ENCODE results near the gene EPM2A.

Gene EPM2A

DNA sequence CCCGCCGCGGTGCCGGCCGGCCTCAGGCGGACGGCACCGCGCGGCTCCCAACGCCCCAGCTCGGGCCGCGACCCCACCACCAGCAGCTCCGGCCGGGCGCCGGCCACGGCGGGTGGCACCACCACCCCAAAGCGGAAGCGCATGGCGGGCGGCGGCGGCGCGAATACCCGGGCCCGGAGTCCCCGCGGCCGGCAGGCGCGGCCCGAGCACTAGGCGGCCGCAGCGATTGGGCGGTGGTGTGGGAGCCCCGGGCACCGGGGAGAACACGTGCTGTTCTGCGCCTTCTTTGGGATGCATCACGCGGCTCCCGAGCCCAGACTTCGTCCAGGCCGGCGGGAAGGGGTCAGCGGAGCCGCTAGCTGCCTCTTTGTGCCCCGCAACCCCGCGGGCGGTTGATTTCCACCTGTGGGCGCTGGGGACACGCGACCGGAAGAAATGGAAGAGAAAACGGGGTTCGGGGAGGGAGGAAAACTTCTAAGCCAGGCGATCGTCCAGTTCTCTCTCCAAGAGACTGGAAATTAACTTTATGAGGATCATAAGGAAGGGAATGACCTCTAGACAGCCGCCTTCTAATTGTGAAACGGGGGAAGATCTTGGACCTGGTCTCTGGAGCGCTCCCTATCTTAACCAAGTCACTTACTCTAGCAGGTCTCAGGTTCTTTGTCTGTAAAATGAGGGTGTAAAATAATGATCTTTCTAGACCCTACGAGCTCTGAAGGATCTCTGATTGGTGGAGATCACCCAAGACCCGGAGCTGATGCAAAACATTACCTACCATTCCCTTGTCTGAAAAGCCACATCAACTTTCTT lies at the start of gene EPM2A:
Gene EPM2A (minus strand): TSS at position 165 of the 810 bp plus-strand sequence. CDS start 22 bp downstream, at position 143.
- Histone ChIP-seq H3K9ac (peak within 1 kb of the TSS; percentile 98), H2AFZ (ENCODE audit: low read depth) (peak within 1 kb of the TSS; percentile 58), H3K27me3 (ENCODE audit: insufficient read depth, low read depth) (no peaks in the 10 kb centered on the region), H3K4me1 (ENCODE audit: low read depth, poor library complexity, severe bottlenecking) (peaks cover 38% of the 10 kb centered on the region), H3K36me3 (ENCODE audit: insufficient read depth) (no peaks in the 10 kb centered on the region), H3K79me2 (ENCODE audit: insufficient read depth, low read depth) (no peaks in the 10 kb centered on the region), H3K4me3 (IDR thresholded peaks at IDR 0.05; ENCODE audit: insufficient read depth, low read depth, low read length) (no peak within 1 kb of the TSS), H3K27ac (peak within 1 kb of the TSS; percentile 98), H3K4me2 (peak within 1 kb of the TSS; percentile 92), H4K20me1 (ENCODE audit: insufficient read depth) (no peaks in the 10 kb centered on the region)
- no peak for TF ChIP-seq CTCF (conservative IDR thresholded peaks at IDR 0.05; ENCODE audit: low read depth, low read length)

DNA sequence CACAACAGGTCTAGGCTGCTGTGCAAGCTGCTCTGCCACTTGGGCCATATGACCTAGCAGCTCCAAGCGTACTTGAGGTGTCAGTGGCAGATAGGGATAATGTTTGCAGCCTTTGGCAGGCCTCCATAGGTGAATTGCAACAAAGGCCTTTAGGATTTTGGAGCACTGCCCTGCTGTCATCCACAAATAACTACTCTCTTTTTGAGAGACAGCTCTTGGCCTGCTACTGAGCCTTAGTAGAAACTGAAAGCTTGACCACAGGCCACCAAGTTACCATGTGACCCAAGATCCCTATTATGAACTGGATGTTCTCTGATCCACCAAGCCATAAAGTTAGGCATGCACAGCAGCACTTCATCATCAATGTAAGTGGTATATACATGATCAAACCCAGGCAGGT lies 49.4 kb upstream of the EPM2A start:
- H3K4me1 ChIP-seq (ENCODE audit: low read depth, poor library complexity, severe bottlenecking): peaks cover 14% of the 10 kb centered on the region
- H3K79me2 ChIP-seq (ENCODE audit: insufficient read depth, low read depth): no peaks in the 10 kb centered on the region
- no peak for TF ChIP-seq CTCF (conservative IDR thresholded peaks at IDR 0.05; ENCODE audit: low read depth, low read length)
- no peaks in the 10 kb centered on the region for H3K36me3 ChIP-seq (ENCODE audit: insufficient read depth)
- no peaks in the 10 kb centered on the region for H3K27me3 ChIP-seq (ENCODE audit: insufficient read depth, low read depth)
- H3K4me2 ChIP-seq: no peak overlapping the region
- no peak overlapping the region for H2AFZ ChIP-seq (ENCODE audit: low read depth)
- no peak overlapping the region for H3K27ac ChIP-seq
- no peak overlapping the region for H3K4me3 ChIP-seq (IDR thresholded peaks at IDR 0.05; ENCODE audit: insufficient read depth, low read depth, low read length)
- no peaks in the 10 kb centered on the region for H4K20me1 ChIP-seq (ENCODE audit: insufficient read depth)
- H3K9ac ChIP-seq: no peak overlapping the region

- Histone ChIP-seq H3K4me1 (ENCODE audit: low read depth, poor library complexity, severe bottlenecking) (peaks cover 14% of the 10 kb centered on the region), H3K79me2 (ENCODE audit: insufficient read depth, low read depth) (no peaks in the 10 kb centered on the region), H3K4me3 (IDR thresholded peaks at IDR 0.05; ENCODE audit: insufficient read depth, low read depth, low read length) (no peak overlapping the region), H3K27me3 (ENCODE audit: insufficient read depth, low read depth) (no peaks in the 10 kb centered on the region), H4K20me1 (ENCODE audit: insufficient read depth) (no peaks in the 10 kb centered on the region), H3K36me3 (ENCODE audit: insufficient read depth) (no peaks in the 10 kb centered on the region), H3K27ac (no peak overlapping the region), H3K9ac (no peak overlapping the region), H3K4me2 (no peak overlapping the region), H2AFZ (ENCODE audit: low read depth) (no peak overlapping the region)
- no peak for TF ChIP-seq CTCF (conservative IDR thresholded peaks at IDR 0.05; ENCODE audit: low read depth, low read length)
Observed at GRCh38 chr6:145783796-145784195, 48.5 kb upstream of the EPM2A start.

- TF ChIP-seq CTCF (conservative IDR thresholded peaks at IDR 0.05; ENCODE audit: low read depth, low read length): no peak
- H3K36me3 ChIP-seq (ENCODE audit: insufficient read depth): no peaks in the 10 kb centered on the region
- no peaks in the 10 kb centered on the region for H4K20me1 ChIP-seq (ENCODE audit: insufficient read depth)
- no peak overlapping the region for H2AFZ ChIP-seq (ENCODE audit: low read depth)
- H3K9ac ChIP-seq: no peak overlapping the region
- H3K27ac ChIP-seq: no peak overlapping the region
- H3K27me3 ChIP-seq (ENCODE audit: insufficient read depth, low read depth): no peaks in the 10 kb centered on the region
- no peaks in the 10 kb centered on the region for H3K4me1 ChIP-seq (ENCODE audit: low read depth, poor library complexity, severe bottlenecking)
- no peak overlapping the region for H3K4me3 ChIP-seq (IDR thresholded peaks at IDR 0.05; ENCODE audit: insufficient read depth, low read depth, low read length)
- no peak overlapping the region for H3K4me2 ChIP-seq
- no peaks in the 10 kb centered on the region for H3K79me2 ChIP-seq (ENCODE audit: insufficient read depth, low read depth)
Observed at GRCh38 chr6:145772846-145773245, 37.5 kb upstream of the EPM2A start.
